KOPT-K1 (cell line): ENCODE data around the gene SP7.
"Not testable (repeated sequence)": the region's sequence is repeated elsewhere in the genome, so short reads cannot be mapped to it uniquely, and the experiment has no call there.

ENCODE experiments used
- H3K27ac ChIP-seq: fragments of 200-600 bp; sonication (generic); 2 replicates; pipeline ENCODE4 v1.5.1; 2016; ENCODE audit warnings: antibody characterized with exemption, mild to moderate bottlenecking, low read depth, low read length; ENCODE audit not compliant: poor library complexity, severe bottlenecking
- H3K36me3 ChIP-seq: fragments of 200-600 bp; sonication (generic); 2 replicates; pipeline ENCODE4 v1.5.1; 2017; ENCODE audit warnings: antibody characterized with exemption, mild to moderate bottlenecking, low read length, moderate library complexity; ENCODE audit not compliant: insufficient read depth
- H3K9me3 ChIP-seq: fragments of 200-600 bp; sonication (generic); 2 replicates; pipeline ENCODE4 v1.5.1; 2017; ENCODE audit warnings: antibody characterized with exemption, low read length, mild to moderate bottlenecking; ENCODE audit not compliant: insufficient read depth, poor library complexity, severe bottlenecking

The SP7 gene

GRCh38 chr12:53306826-53307225 is 29.3 kb downstream of the SP7 start:
- Histone ChIP-seq H3K9me3 (no peaks in the 10 kb centered on the region), H3K27ac (no peak overlapping the region), H3K36me3 (peaks cover 95% of the 10 kb centered on the region)

- Histone ChIP-seq H3K27ac (no peak overlapping the region), H3K9me3 (no peaks in the 10 kb centered on the region), H3K36me3 (peaks cover 76% of the 10 kb centered on the region)
Observed at GRCh38 chr12:53302903-53303302, 33.3 kb downstream of the SP7 start.

- Histone ChIP-seq H3K9me3 (no peaks in the 10 kb centered on the region), H3K27ac (peak overlapping the region; percentile 70), H3K36me3 (peaks cover 64% of the 10 kb centered on the region)
Observed at GRCh38 chr12:53300187-53300586, 36.0 kb downstream of the SP7 start.

- Histone ChIP-seq H3K36me3 (peaks cover 60% of the 10 kb centered on the region), H3K27ac (peak within 1 kb of the TSS; percentile 70), H3K9me3 (no peaks in the 10 kb centered on the region)
Observed at GRCh38 chr12:53299454-53300180, 36.5 kb downstream of the SP7 start, which contains the start of gene MYG1. Gene MYG1 (plus strand): TSS chr12:53299695. CDS start chr12:53299738, 43 bp downstream.

GRCh38 chr12:53299101-53299453 is 37.1 kb downstream of the SP7 start:
- Histone ChIP-seq H3K36me3 (peaks cover 59% of the 10 kb centered on the region), H3K27ac (no peak overlapping the region), H3K9me3 (no peaks in the 10 kb centered on the region)

- H3K36me3 ChIP-seq: peaks cover 62% of the 10 kb centered on the region
- H3K9me3 ChIP-seq: no peaks in the 10 kb centered on the region
- H3K27ac ChIP-seq: no peak overlapping the region
Observed at GRCh38 chr12:53298164-53298563, 38.0 kb downstream of the SP7 start.

- peaks cover 62% of the 10 kb centered on the region for H3K36me3 ChIP-seq
- not testable (repeated sequence) for H3K27ac ChIP-seq, H3K9me3 ChIP-seq
Observed at GRCh38 chr12:53297106-53297505, 39.0 kb downstream of the SP7 start.

GRCh38 chr12:53295891-53296219 is 40.3 kb downstream of the SP7 start:
- Histone ChIP-seq H3K9me3 (no peaks in the 10 kb centered on the region), H3K27ac (peak overlapping the region; percentile 75), H3K36me3 (peaks cover 62% of the 10 kb centered on the region)

- H3K27ac ChIP-seq: peak within 1 kb of the TSS; percentile 75
- H3K9me3 ChIP-seq: no peaks in the 10 kb centered on the region
- H3K36me3 ChIP-seq: peaks cover 67% of the 10 kb centered on the region
Observed at GRCh38 chr12:53295070-53295890, 40.9 kb downstream of the SP7 start, which contains the start of gene PFDN5. Gene PFDN5 (plus strand): TSS chr12:53295542. CDS start chr12:53295568, 26 bp downstream.

GRCh38 chr12:53292426-53292825 is 43.7 kb downstream of the SP7 start:
- peaks cover 82% of the 10 kb centered on the region for H3K36me3 ChIP-seq
- no peak overlapping the region for H3K27ac ChIP-seq
- no peaks in the 10 kb centered on the region for H3K9me3 ChIP-seq

GRCh38 chr12:53290661-53291060 is 45.5 kb downstream of the SP7 start:
- no peak overlapping the region for H3K27ac ChIP-seq
- H3K36me3 ChIP-seq: peaks cover 89% of the 10 kb centered on the region
- no peaks in the 10 kb centered on the region for H3K9me3 ChIP-seq

GRCh38 chr12:53289891-53290290 is 46.3 kb downstream of the SP7 start:
- Histone ChIP-seq H3K9me3 (no peaks in the 10 kb centered on the region), H3K27ac (no peak overlapping the region), H3K36me3 (peaks cover 95% of the 10 kb centered on the region)

GRCh38 chr12:53288322-53288721 is 47.8 kb downstream of the SP7 start:
- Histone ChIP-seq H3K9me3 (no peaks in the 10 kb centered on the region), H3K27ac (no peak overlapping the region), H3K36me3 (peaks cover 98% of the 10 kb centered on the region)

- peaks cover 98% of the 10 kb centered on the region for H3K36me3 ChIP-seq
- H3K9me3 ChIP-seq: no peaks in the 10 kb centered on the region
- no peak overlapping the region for H3K27ac ChIP-seq
Observed at GRCh38 chr12:53287741-53288216, 48.4 kb downstream of the SP7 start.

- Histone ChIP-seq H3K36me3 (peaks cover 98% of the 10 kb centered on the region), H3K9me3 (no peaks in the 10 kb centered on the region), H3K27ac (no peak overlapping the region)
Observed at GRCh38 chr12:53286448-53286847, 49.7 kb downstream of the SP7 start.
